Endothelial cell (in vitro differentiated cells): ENCODE measurements around the gene KNDC1. TPM values are rescaled to one million over a fixed set of nuclear protein-coding genes. Genes with fewer than 3 reads are reported as not detected.

ENCODE experiments used
- DNase-seq: peaks from one replicate; pipeline ENCODE4 v3.0.0; 2021; ENCODE audit warnings: low spot score
- H3K27ac Mint-ChIP-seq: one replicate; pipeline ENCODE4 v1.8.0; 2021; ENCODE audit warnings: mixed read lengths, inconsistent platforms; ENCODE audit not compliant: unreplicated experiment
- H3K27me3 Mint-ChIP-seq: one replicate; pipeline ENCODE4 v1.8.0; 2021; ENCODE audit warnings: mild to moderate bottlenecking, moderate library complexity, mixed read lengths, inconsistent platforms; ENCODE audit not compliant: unreplicated experiment
- H3K36me3 Mint-ChIP-seq: one replicate; pipeline ENCODE4 v1.8.0; 2021; ENCODE audit warnings: mild to moderate bottlenecking, low read depth, mixed read lengths, inconsistent platforms; ENCODE audit not compliant: unreplicated experiment
- H3K4me1 Mint-ChIP-seq: one replicate; pipeline ENCODE4 v1.8.0; 2021; ENCODE audit warnings: mild to moderate bottlenecking, mixed read lengths, inconsistent platforms; ENCODE audit not compliant: unreplicated experiment
- H3K4me3 Mint-ChIP-seq: one replicate; pipeline ENCODE4 v1.8.0; 2021; ENCODE audit warnings: mild to moderate bottlenecking, mixed read lengths, inconsistent platforms; ENCODE audit not compliant: unreplicated experiment
- H3K9me3 Mint-ChIP-seq: one replicate; pipeline ENCODE4 v1.8.0; 2021; ENCODE audit warnings: mixed read lengths, inconsistent platforms; ENCODE audit not compliant: unreplicated experiment
- total RNA-seq: library from RNA; stranded (reverse); fragmentation: NEBNext Ultra II Directional; extraction: Animal tissue kit (Norgen Biotek cat#: 25700); gene quantifications from one replicate; pipeline ENCODE4 v1.2.1, GENCODE V29; 2021; ENCODE audit not compliant: unreplicated experiment
- TF ChIP-seq, protein P1 (sequence below): fragments of 200-600 bp; sonication (generic); IDR thresholded peaks from one replicate; pipeline ENCODE4 v1.5.0; 2021; ENCODE audit warnings: antibody characterized with exemption; ENCODE audit not compliant: unreplicated experiment

Gene KNDC1
- total RNA-seq, 1 donor from 2014 or later, result 1.3 TPM

DNA sequence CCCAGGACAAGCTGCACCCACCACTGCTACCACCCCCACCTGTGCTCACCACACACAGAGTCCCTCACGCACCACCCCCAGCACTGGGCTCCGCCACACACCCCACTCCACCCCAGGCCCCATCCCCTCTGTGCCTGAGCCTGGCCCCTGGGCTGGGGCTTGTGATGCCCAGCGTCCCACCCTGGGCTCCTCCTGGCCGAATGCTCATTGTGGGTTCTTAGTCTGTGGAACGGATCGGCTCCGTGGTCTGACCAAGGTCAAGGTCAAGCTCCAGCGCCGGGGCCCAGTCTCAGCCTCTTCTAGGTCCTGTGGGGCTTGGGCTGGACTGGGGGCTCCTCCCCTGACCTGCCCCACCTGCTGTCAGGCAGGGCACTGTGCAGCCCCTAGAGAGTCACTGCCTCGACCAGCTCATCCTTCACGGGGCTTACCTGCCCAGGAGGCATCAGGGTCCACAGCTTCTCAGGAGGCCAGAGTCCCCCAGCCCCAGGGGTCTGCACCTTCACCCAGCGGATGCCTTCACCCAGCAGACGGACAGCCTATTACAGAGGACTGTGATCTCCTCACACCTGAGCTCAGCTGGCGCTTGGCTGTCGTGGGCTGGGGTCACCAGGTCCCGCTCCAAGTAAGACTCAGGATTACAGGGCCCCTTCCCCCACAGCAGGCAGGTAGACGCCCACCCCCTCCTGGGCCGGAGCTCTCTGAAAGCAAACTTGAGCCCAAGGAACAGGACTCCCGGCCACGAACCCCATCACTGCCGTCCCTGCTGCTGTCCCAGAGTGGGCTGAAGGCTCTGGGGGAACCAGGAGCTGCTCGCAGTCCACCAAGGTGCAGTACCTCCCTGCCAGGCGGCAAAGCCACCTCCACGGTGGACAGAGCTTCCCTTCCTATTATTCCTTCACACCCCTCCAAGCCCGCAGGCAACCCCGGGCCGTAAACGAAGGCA, 54.7 kb downstream of the KNDC1 start:
- no peak for DNase-seq
- Mint-ChIP-seq H3K4me1 (no peaks in the 10 kb centered on the region), H3K9me3 (no peaks in the 10 kb centered on the region), H3K27ac (no peak overlapping the region), H3K36me3 (no peaks in the 10 kb centered on the region), H3K27me3 (peaks cover 10% of the 10 kb centered on the region), H3K4me3 (no peak overlapping the region)
- TF ChIP-seq, protein P1, sequence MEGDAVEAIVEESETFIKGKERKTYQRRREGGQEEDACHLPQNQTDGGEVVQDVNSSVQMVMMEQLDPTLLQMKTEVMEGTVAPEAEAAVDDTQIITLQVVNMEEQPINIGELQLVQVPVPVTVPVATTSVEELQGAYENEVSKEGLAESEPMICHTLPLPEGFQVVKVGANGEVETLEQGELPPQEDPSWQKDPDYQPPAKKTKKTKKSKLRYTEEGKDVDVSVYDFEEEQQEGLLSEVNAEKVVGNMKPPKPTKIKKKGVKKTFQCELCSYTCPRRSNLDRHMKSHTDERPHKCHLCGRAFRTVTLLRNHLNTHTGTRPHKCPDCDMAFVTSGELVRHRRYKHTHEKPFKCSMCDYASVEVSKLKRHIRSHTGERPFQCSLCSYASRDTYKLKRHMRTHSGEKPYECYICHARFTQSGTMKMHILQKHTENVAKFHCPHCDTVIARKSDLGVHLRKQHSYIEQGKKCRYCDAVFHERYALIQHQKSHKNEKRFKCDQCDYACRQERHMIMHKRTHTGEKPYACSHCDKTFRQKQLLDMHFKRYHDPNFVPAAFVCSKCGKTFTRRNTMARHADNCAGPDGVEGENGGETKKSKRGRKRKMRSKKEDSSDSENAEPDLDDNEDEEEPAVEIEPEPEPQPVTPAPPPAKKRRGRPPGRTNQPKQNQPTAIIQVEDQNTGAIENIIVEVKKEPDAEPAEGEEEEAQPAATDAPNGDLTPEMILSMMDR, result no peak

DNA sequence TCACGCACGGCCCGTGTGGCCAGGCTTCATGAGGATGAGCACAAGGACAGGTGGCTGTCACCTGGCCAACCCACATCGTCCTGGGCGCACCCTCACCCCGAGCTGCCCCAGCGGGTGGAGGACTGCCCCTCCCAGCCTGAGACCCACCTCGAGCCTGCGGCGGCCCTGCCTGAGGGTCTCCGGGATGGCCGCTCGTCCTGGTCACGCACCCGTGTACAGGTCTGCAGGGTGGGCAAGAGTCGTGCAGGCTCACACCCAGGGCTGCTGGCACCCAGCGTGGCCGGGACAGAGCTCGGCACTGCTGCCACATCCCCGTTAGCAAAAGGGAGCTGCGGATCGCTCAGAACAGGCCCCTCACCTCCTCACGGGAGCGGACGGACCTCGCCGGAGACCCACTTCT, 55.6 kb downstream of the KNDC1 start:
- no peak for DNase-seq
- H3K9me3 Mint-ChIP-seq, result no peaks in the 10 kb centered on the region
- no peak overlapping the region for H3K4me3 Mint-ChIP-seq
- H3K36me3 Mint-ChIP-seq, result no peaks in the 10 kb centered on the region
- peaks cover 8% of the 10 kb centered on the region for H3K27me3 Mint-ChIP-seq
- no peak overlapping the region for H3K27ac Mint-ChIP-seq
- no peaks in the 10 kb centered on the region for H3K4me1 Mint-ChIP-seq
- TF ChIP-seq, protein P1, result no peak

DNA sequence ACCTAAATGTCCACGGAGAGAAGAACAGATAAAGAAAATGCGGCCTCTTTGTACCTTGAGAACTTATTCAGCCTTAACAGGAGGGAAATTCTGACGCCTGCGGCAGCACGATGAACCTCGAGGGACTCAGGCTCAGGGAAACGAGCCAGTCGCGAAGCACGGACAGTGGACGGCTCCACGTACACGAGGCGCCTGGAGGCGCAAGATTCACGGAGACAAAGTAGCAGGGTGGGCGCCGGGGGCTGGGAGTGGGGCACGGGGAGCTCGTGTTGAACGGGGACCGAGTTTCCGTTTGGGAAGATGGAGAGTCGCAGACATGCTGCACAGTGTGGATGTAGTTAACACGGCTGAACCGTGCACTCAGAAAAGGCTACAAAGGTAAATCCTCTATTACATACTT, 56.8 kb downstream of the KNDC1 start:
- Mint-ChIP-seq H3K36me3 (no peaks in the 10 kb centered on the region), H3K4me1 (no peaks in the 10 kb centered on the region), H3K27ac (no peak overlapping the region), H3K4me3 (no peak overlapping the region), H3K27me3 (peaks cover 8% of the 10 kb centered on the region), H3K9me3 (no peaks in the 10 kb centered on the region)
- TF ChIP-seq, protein P1, result no peak
- DNase-seq, result no peak

DNA sequence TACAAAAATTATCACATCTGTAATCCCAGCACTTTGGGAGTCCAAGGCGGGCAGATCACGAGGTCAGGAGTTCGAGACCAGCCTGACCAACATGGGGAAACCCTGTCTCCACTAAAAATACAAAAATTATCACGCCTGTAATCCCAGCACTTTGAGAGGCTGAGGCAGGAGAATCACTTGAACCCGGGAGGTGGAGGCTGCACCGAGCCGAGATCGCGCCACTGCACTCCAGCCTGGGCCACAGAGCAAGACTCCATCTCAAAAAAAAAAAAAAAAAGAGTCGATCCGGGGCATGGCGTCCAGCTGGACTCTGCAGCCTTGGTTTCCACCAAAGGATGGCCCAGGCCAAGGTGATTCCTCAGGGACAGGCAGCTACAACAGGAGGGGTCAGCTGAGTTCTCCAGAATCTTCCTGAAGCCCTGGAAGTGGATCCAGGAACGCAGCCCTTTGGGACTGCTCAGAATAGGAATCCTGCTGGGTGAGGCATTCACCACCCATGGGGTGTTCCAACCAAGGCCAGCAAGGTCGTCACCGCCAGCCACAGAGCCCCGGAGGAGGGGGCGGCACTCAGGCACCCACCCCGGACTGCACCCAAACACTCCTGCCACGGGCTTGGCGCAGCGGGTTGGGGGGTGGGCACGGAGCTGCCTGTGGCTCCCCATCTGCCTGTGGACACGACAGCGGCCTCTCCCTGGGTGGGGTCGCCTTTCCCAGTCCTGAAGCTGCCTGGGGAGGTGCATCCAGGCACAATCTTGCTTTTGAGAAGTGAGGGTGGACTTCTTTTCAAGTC, 58.0 kb downstream of the KNDC1 start:
- no peak overlapping the region for H3K27ac Mint-ChIP-seq
- H3K36me3 Mint-ChIP-seq, result no peaks in the 10 kb centered on the region
- H3K4me3 Mint-ChIP-seq, result no peak overlapping the region
- TF ChIP-seq, protein P1, result no peak
- no peaks in the 10 kb centered on the region for H3K4me1 Mint-ChIP-seq
- H3K27me3 Mint-ChIP-seq, result peaks cover 5% of the 10 kb centered on the region
- no peak for DNase-seq
- H3K9me3 Mint-ChIP-seq, result no peaks in the 10 kb centered on the region

DNA sequence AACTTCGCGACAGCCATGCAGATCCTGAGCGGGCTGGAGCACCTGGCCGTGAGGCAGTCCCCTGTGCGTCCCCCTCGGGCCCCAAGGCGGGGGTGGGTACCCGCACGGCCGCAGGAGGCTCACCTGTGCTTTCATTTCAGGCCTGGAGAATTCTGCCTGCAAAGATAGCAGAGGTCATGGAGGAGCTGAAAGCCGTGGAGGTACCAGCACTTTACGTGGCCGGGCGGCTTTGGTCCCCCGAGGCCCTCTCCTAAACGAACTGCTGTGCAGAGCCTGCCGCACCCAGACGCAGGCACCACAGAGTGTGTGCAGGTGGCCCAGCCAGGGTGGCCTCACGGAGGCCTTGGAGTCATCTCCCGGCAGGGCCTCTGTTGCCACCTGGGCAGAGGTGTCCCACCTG, 58.9 kb downstream of the KNDC1 start:
- H3K27me3 Mint-ChIP-seq, result peaks cover 6% of the 10 kb centered on the region
- DNase-seq, result no peak
- no peak overlapping the region for H3K4me3 Mint-ChIP-seq
- H3K9me3 Mint-ChIP-seq, result no peaks in the 10 kb centered on the region
- TF ChIP-seq, protein P1, result no peak
- no peaks in the 10 kb centered on the region for H3K36me3 Mint-ChIP-seq
- H3K4me1 Mint-ChIP-seq, result no peaks in the 10 kb centered on the region
- no peak overlapping the region for H3K27ac Mint-ChIP-seq
